ENCODE data around the gene TMEM244. TPM values are rescaled to one million over a fixed set of nuclear protein-coding genes. Genes with fewer than 3 reads are reported as not detected.

The TMEM244 gene
- total and polyA plus RNA-seq, 11 donors = not detected

- ATAC-seq (no peak), DNase-seq (no peak)
- H3K4me3 ChIP-seq = no peak overlapping the region
- intact Hi-C loops (cut with DNase I) = no loop called here
- H3K27ac ChIP-seq = no peak overlapping the region
- no peaks in the 10 kb centered on the region for H3K4me1 ChIP-seq
- no peaks in the 10 kb centered on the region for H3K36me3 ChIP-seq
- 65 to 84% (median 74%) methylated on average over 1 of the region's 1 CpG for WGBS, 4 donors
- no peaks in the 10 kb centered on the region for H3K9me3 ChIP-seq
- H3K27me3 ChIP-seq = no peaks in the 10 kb centered on the region
- TF ChIP-seq POLR2A (IDR thresholded peaks at IDR 0.05) (no peak), CTCF (IDR thresholded peaks at IDR 0.05) (no peak)
Measured at GRCh38 chr6:129785756-129786135, 75.4 kb downstream of the TMEM244 start.

GRCh38 chr6:129785047-129785755 lies 75.9 kb downstream of the TMEM244 start:
- H3K4me1 ChIP-seq = no peaks in the 10 kb centered on the region
- no peaks in the 10 kb centered on the region for H3K27me3 ChIP-seq
- H3K4me3 ChIP-seq = no peak overlapping the region
- DNase-seq = no peak
- no peaks in the 10 kb centered on the region for H3K36me3 ChIP-seq
- no peaks in the 10 kb centered on the region for H3K9me3 ChIP-seq
- intact Hi-C loops (cut with DNase I) = no loop called here
- WGBS, 4 donors = 78 to 82% (median 80%) methylated on average over 4 of the region's 4 CpGs
- TF ChIP-seq POLR2A (IDR thresholded peaks at IDR 0.05) = no peak
- TF ChIP-seq CTCF (IDR thresholded peaks at IDR 0.05) = no peak
- no peak for ATAC-seq
- no peak overlapping the region for H3K27ac ChIP-seq

Other genes with a start within 250 kb of the TMEM244 start
- gene ARHGAP18, start 151.1 kb downstream of the TMEM244 start, total RNA-seq = 10 to 100 TPM in 2 of 9 donors, 1 to 10 TPM in 7; 2.8 to 26.4 (median 4.1) TPM
- gene ARHGAP18, start 151.1 kb downstream of the TMEM244 start, polyA plus RNA-seq = 1 to 10 TPM; 1.6 to 2.8 TPM
- gene L3MBTL3, start 157.3 kb upstream of the TMEM244 start, total RNA-seq = 1 to 10 TPM; 1.2 to 4.9 (median 2.2) TPM
- 1 to 10 TPM in 1 of 2 donors, under 1 TPM in 1; 0.53 to 1.2 TPM for gene L3MBTL3, start 157.3 kb upstream of the TMEM244 start, polyA plus RNA-seq

Measured in heart left ventricle (tissue), 16 donors.